MM.1S (cell line): ENCODE data around the gene CABLES1.

Experiments
- CTCF ChIP-seq: fragments of 300-600 bp; sonication (generic); IDR thresholded peaks from 2 replicates; pipeline ENCODE4 v1.5.1; 2016; ENCODE audit warnings: antibody characterized with exemption, low read length, mixed read lengths
- EZH2 ChIP-seq: fragments of 300-600 bp; sonication (generic); optimal IDR thresholded peaks from 2 replicates; pipeline ENCODE3; 2017; ENCODE audit warnings: low read depth, mild to moderate bottlenecking, antibody characterized with exemption, low read length, mixed read lengths
- EZH2phosphoT487 ChIP-seq: fragments of 300-600 bp; sonication (generic); IDR thresholded peaks from 2 replicates; pipeline ENCODE4 v1.6.1; 2018; ENCODE audit warnings: antibody characterized with exemption, low read length

- TF ChIP-seq EZH2 = no peak
- TF ChIP-seq CTCF = no peak
- no peak for TF ChIP-seq EZH2phosphoT487
Observed at GRCh38 chr18:23178661-23179081, 43.4 kb downstream of the CABLES1 start.
